Measurements from ENCODE around the gene RAB3IL1. TPM values are rescaled to one million over a fixed set of nuclear protein-coding genes. Genes with fewer than 3 reads are reported as not detected.

RAB3IL1 gene
- total and polyA plus RNA-seq, 9 of the 15 experiments (the other 6 are each of a cell fraction or from before 2014, with no cell fraction given), result 0.15 to 42.6 (median 15.5) TPM

GRCh38 chr11:61962213-61963015 lies 45.0 kb upstream of the RAB3IL1 start:
- Histone ChIP-seq H4K20me1 (replicated peaks; ENCODE audit: control insufficient read depth, insufficient read depth, low read length) (peaks cover 43% of the 10 kb centered on the region), H3K27ac (ENCODE audit: extremely low read depth, low read depth, low read length) (peak overlapping the region; percentile 18; the same call in 2 of the 3 replicates), H3K27me3 (ENCODE audit: control insufficient read depth in 2 of 2, insufficient read depth in 2 of 2, low read length in 2 of 2) (no peaks in the 10 kb centered on the region), H3K9ac (ENCODE audit: insufficient read depth in 1 of 2, low read depth in 2 of 2, low read length in 2 of 2) (peak overlapping the region in 1 of 2 experiments; percentile 50; a peak in 1 of 4 replicates), H3K36me3 (ENCODE audit: control insufficient read depth, insufficient read depth, low read length) (peaks cover 39% of the 10 kb centered on the region), H3K4me2 (ENCODE audit: insufficient read depth, low read length) (no peak overlapping the region), H3K4me3 (no peak overlapping the region), H3K4me1 (replicated peaks in 1 of 2; ENCODE audit: control insufficient read depth in 2 of 2, insufficient read depth in 2 of 2, low read length in 2 of 2) (peaks cover 34 to 45% of the 10 kb centered on the region in 2 experiments), H3K9me1 (ENCODE audit: control insufficient read depth, insufficient read depth, low read length) (peaks cover 6% of the 10 kb centered on the region), H3K79me2 (ENCODE audit: control insufficient read depth, insufficient read depth, low read length) (peaks cover 41% of the 10 kb centered on the region), H2AFZ (ENCODE audit: low read depth, low read length) (no peak overlapping the region), H3K9me3 (replicated peaks; ENCODE audit: control insufficient read depth, insufficient read depth, low read depth, low read length) (no peaks in the 10 kb centered on the region)
- in situ Hi-C loops (cut with MboI), result no loop called here
- CTCF ChIA-PET (ENCODE audit: low intra/inter-chr PET ratio), result no interaction called here
- 73% methylated on average over 12 of the region's 12 CpGs for WGBS (ENCODE audit: insufficient coverage, low coverage, missing lambda C conversion rate)
- 0 out of 3 replicates have a peak, but pooled peaks have one; percentile 1 for ATAC-seq
- no TSS peak for BruUV-seq (replicated peaks)
- POLR2A ChIA-PET, result interaction anchor here (0.8 to 11.8 kb wide), 19 partner anchors 9 to 545 kb away, joined by 3 to 327 read pairs (median 5); partner anchors contain the start of gene BEST1
- DNase-seq (ENCODE audit: extremely low read depth in 1 of 4, low spot score in 3 of 4), result no peak
- FAIRE-seq, result no peak
- intact Hi-C loops (cut with micrococcal nuclease), result no loop called here
- no peak for TF ChIP-seq ZNF133 (CRISPR knock-in tag; IDR thresholded peaks at IDR 0.05)
- TF ChIP-seq NFXL1 (CRISPR knock-in tag; IDR thresholded peaks at IDR 0.05), result no peak
- TF ChIP-seq SMARCB1 (IDR thresholded peaks at IDR 0.05; ENCODE audit: insufficient read length, low read depth), result no peak
- TF ChIP-seq, protein P1, sequence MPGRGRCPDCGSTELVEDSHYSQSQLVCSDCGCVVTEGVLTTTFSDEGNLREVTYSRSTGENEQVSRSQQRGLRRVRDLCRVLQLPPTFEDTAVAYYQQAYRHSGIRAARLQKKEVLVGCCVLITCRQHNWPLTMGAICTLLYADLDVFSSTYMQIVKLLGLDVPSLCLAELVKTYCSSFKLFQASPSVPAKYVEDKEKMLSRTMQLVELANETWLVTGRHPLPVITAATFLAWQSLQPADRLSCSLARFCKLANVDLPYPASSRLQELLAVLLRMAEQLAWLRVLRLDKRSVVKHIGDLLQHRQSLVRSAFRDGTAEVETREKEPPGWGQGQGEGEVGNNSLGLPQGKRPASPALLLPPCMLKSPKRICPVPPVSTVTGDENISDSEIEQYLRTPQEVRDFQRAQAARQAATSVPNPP (IDR thresholded peaks at IDR 0.05; ENCODE audit: borderline replicate concordance, insufficient read depth, insufficient read length), result no peak
- no peak for TF ChIP-seq RNF2 (IDR thresholded peaks at IDR 0.05)
- TF ChIP-seq MLLT1 (IDR thresholded peaks at IDR 0.05), result peak in 1 of 2 experiments; percentile 23; a peak in 2 of 4 replicates
- no peak for TF ChIP-seq ZNF224 (CRISPR knock-in tag; IDR thresholded peaks at IDR 0.05)
- TF ChIP-seq, protein P2, sequence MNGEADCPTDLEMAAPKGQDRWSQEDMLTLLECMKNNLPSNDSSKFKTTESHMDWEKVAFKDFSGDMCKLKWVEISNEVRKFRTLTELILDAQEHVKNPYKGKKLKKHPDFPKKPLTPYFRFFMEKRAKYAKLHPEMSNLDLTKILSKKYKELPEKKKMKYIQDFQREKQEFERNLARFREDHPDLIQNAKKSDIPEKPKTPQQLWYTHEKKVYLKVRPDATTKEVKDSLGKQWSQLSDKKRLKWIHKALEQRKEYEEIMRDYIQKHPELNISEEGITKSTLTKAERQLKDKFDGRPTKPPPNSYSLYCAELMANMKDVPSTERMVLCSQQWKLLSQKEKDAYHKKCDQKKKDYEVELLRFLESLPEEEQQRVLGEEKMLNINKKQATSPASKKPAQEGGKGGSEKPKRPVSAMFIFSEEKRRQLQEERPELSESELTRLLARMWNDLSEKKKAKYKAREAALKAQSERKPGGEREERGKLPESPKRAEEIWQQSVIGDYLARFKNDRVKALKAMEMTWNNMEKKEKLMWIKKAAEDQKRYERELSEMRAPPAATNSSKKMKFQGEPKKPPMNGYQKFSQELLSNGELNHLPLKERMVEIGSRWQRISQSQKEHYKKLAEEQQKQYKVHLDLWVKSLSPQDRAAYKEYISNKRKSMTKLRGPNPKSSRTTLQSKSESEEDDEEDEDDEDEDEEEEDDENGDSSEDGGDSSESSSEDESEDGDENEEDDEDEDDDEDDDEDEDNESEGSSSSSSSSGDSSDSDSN (IDR thresholded peaks at IDR 0.05; ENCODE audit: borderline replicate concordance in 1 of 2, low read depth in 2 of 2, low read length in 2 of 2), result no peak
- TF ChIP-seq, protein P3, sequence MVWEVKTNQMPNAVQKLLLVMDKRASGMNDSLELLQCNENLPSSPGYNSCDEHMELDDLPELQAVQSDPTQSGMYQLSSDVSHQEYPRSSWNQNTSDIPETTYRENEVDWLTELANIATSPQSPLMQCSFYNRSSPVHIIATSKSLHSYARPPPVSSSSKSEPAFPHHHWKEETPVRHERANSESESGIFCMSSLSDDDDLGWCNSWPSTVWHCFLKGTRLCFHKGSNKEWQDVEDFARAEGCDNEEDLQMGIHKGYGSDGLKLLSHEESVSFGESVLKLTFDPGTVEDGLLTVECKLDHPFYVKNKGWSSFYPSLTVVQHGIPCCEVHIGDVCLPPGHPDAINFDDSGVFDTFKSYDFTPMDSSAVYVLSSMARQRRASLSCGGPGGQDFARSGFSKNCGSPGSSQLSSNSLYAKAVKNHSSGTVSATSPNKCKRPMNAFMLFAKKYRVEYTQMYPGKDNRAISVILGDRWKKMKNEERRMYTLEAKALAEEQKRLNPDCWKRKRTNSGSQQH (CRISPR knock-in tag; IDR thresholded peaks at IDR 0.05), result no peak
- no peak for TF ChIP-seq FOXK2 (conservative IDR thresholded peaks at IDR 0.05 in 1 of 2, IDR thresholded peaks at IDR 0.05 in 1 of 2; ENCODE audit: low read depth in 2 of 2)
- TF ChIP-seq POLR2G (IDR thresholded peaks at IDR 0.05; ENCODE audit: low read depth, low read length), result peak; percentile 74
- 0 out of 2 replicates have a peak, but pooled peaks have one; percentile 20 for TF ChIP-seq ZNF445 (CRISPR knock-in tag; IDR thresholded peaks at IDR 0.05; ENCODE audit: low read depth)
- no peak for TF ChIP-seq EZH2 (IDR thresholded peaks at IDR 0.05; ENCODE audit: borderline replicate concordance, low read depth, low read length)
- TF ChIP-seq SMAD2 (IDR thresholded peaks at IDR 0.05; ENCODE audit: low read depth, low read length), result no peak

Data from K562 (cell line).